Neural progenitor cell (in vitro differentiated cells): ENCODE results near the gene UHRF2. TPM values are rescaled to one million over a fixed set of nuclear protein-coding genes. Genes with fewer than 3 reads are reported as not detected.
"Not testable (repeated sequence)": the region's sequence is repeated elsewhere in the genome, so short reads cannot be mapped to it uniquely, and the experiment has no call there.

Experiments
- DNase-seq: peaks from one replicate; pipeline ENCODE4 v3.0.0-alpha.2; 2016; ENCODE audit warnings: low spot score
- H2AFZ ChIP-seq: fragments of 200-600 bp; sonication (generic); replicated peaks from 2 replicates; pipeline ENCODE4 v1.6.1; 2016; ENCODE audit warnings: antibody characterized with exemption
- H3F3A ChIP-seq: fragments of 200-600 bp; sonication (generic); 2 replicates; pipeline ENCODE4 v1.6.1; 2016; ENCODE audit warnings: antibody characterized with exemption, low read depth
- H3K27ac ChIP-seq: fragments of 200-600 bp; sonication (generic); 2 replicates; pipeline ENCODE4 v1.5.1; 2016; ENCODE audit warnings: mild to moderate bottlenecking
- H3K27me3 ChIP-seq: fragments of 200-600 bp; sonication (generic); 2 replicates; pipeline ENCODE4 v1.6.1; 2016; ENCODE audit warnings: mild to moderate bottlenecking, moderate library complexity
- H3K36me3 ChIP-seq: fragments of 200-600 bp; sonication (generic); 2 replicates; pipeline ENCODE4 v1.5.1; 2016
- H3K4me1 ChIP-seq: fragments of 200-600 bp; sonication (generic); 2 replicates; pipeline ENCODE4 v1.6.1; 2016; ENCODE audit warnings: mixed run types
- H3K4me2 ChIP-seq: fragments of 200-600 bp; sonication (generic); 2 replicates; pipeline ENCODE4 v1.6.1; 2016
- H3K4me3 ChIP-seq: fragments of 200-600 bp; sonication (generic); 2 replicates; pipeline ENCODE4 v1.5.1; 2016
- H3K79me2 ChIP-seq: fragments of 200-600 bp; sonication (generic); 2 replicates; pipeline ENCODE4 v1.6.1; 2016; ENCODE audit warnings: low read depth
- H3K9ac ChIP-seq: fragments of 200-600 bp; sonication (generic); 2 replicates; pipeline ENCODE4 v1.6.1; 2016
- H3K9me3 ChIP-seq: fragments of 200-600 bp; sonication (generic); 2 replicates; pipeline ENCODE4 v1.5.1; 2016; ENCODE audit warnings: low read depth
- H4K20me1 ChIP-seq: fragments of 200-600 bp; sonication (generic); 2 replicates; pipeline ENCODE4 v1.6.1; 2016; ENCODE audit warnings: low read depth
- H3K27ac Mint-ChIP-seq: 3 replicates; pipeline ENCODE4 v1.8.0; 2021; ENCODE audit warnings: mixed read lengths
- H3K27me3 Mint-ChIP-seq: 2 replicates; pipeline ENCODE4 v1.8.0; 2022; ENCODE audit warnings: low read depth, mild to moderate bottlenecking, inconsistent platforms, moderate library complexity, mixed read lengths; ENCODE audit not compliant: insufficient read depth
- H3K36me3 Mint-ChIP-seq: 3 replicates; pipeline ENCODE4 v1.8.0; 2021; ENCODE audit warnings: mixed read lengths
- H3K4me1 Mint-ChIP-seq: 3 replicates; pipeline ENCODE4 v1.8.0; 2021; ENCODE audit warnings: mixed read lengths
- H3K4me3 Mint-ChIP-seq: 3 replicates; pipeline ENCODE4 v1.8.0; 2021; ENCODE audit warnings: mild to moderate bottlenecking, moderate library complexity, mixed read lengths
- H3K9me3 Mint-ChIP-seq: 3 replicates; pipeline ENCODE4 v1.8.0; 2020; ENCODE audit warnings: mixed read lengths
- EZH2 ChIP-seq: fragments of 200-600 bp; sonication (generic); IDR thresholded peaks from 2 replicates; pipeline ENCODE4 v1.6.1; 2017; ENCODE audit warnings: antibody characterized with exemption, mild to moderate bottlenecking, moderate library complexity
- EZH2phosphoT487 ChIP-seq: fragments of 200-600 bp; sonication (generic); IDR thresholded peaks from 2 replicates; pipeline ENCODE4 v1.6.1; 2017; ENCODE audit warnings: antibody characterized with exemption
- total RNA-seq: library from RNA; depleted of rRNA; stranded (reverse); fragments of >200 nt; gene quantifications from 2 replicates; pipeline ENCODE4 v1.2.3, GENCODE V29; 2015; ENCODE audit warnings: low replicate concordance
- TF ChIP-seq, protein P1 (sequence below): fragments of 200-600 bp; sonication (generic); IDR thresholded peaks from 2 replicates; pipeline ENCODE4 v1.5.1; 2017; ENCODE audit warnings: antibody characterized with exemption, mild to moderate bottlenecking

UHRF2 gene
- total RNA-seq, result 87.1 and 114 TPM in 2 replicates

DNA sequence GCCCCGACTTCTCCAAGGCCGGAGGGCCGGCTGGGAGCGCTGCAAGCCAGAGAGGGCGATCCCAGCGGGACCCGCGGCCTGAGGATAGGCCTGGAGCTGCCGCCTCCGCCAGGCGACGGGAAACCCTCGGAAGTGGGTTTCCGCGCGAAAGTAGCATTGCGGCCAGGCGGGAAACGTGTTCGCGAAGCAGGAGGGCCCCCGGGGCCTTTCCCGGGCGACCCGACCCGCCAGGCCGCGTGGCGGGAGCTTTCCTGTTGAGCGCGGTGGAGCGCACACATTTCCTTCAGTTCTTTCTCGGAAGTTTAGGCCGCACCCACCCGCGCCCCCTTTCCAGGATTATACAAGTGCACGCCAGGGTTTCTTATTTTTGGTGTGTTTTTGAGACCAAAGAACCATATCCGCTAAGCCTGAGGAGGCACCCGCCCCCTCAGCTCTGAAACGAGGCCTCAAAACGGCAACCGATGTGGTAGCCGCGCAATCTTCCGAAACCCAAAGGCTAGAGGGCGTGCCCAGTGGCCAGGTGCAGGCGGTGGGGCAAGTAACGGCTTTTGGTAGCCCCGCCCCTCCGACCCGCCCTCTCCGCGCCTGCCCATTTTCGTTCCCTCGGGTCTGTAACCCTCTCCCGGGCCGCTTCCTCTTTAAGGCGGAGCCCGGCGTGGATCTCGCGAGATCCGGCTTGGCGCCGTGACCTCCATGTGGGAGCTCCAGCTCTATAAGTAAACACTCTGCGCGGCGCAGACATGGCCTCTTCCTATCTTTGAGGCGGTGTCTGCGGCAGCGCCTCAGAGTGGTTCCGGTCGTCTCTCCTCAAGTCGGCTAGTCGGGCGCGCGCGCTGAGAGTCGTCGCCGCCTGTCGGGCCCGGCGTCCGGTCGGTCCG lies at the start of gene UHRF2:
UHRF2 (plus strand) TSS at position 713 of the 878 bp plus-strand sequence. CDS start 292 bp downstream, outside the sequence.
- Histone ChIP-seq H3K9me3 (no peaks in the 10 kb centered on the region), H3K4me1 (peaks cover 15% of the 10 kb centered on the region), H3K4me2 (peak within 1 kb of the TSS; percentile 87), H3K27ac (peak within 1 kb of the TSS; percentile 78), H3K4me3 (peak within 1 kb of the TSS; percentile 99), H3K79me2 (peaks cover 46% of the 10 kb centered on the region), H2AFZ (peak within 1 kb of the TSS; percentile 86), H3K36me3 (no peaks in the 10 kb centered on the region), H3F3A (peaks cover 14% of the 10 kb centered on the region), H3K27me3 (peaks cover 7% of the 10 kb centered on the region), H3K9ac (peak within 1 kb of the TSS; percentile 89), H4K20me1 (peaks cover 41% of the 10 kb centered on the region)
- TF ChIP-seq, protein P1, sequence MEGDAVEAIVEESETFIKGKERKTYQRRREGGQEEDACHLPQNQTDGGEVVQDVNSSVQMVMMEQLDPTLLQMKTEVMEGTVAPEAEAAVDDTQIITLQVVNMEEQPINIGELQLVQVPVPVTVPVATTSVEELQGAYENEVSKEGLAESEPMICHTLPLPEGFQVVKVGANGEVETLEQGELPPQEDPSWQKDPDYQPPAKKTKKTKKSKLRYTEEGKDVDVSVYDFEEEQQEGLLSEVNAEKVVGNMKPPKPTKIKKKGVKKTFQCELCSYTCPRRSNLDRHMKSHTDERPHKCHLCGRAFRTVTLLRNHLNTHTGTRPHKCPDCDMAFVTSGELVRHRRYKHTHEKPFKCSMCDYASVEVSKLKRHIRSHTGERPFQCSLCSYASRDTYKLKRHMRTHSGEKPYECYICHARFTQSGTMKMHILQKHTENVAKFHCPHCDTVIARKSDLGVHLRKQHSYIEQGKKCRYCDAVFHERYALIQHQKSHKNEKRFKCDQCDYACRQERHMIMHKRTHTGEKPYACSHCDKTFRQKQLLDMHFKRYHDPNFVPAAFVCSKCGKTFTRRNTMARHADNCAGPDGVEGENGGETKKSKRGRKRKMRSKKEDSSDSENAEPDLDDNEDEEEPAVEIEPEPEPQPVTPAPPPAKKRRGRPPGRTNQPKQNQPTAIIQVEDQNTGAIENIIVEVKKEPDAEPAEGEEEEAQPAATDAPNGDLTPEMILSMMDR, result no peak
- no peak for TF ChIP-seq EZH2
- no peak for TF ChIP-seq EZH2phosphoT487
- Mint-ChIP-seq H3K27me3 (peaks cover 4% of the 10 kb centered on the region), H3K4me3 (peak within 1 kb of the TSS; percentile 91), H3K36me3 (peaks cover 18% of the 10 kb centered on the region), H3K9me3 (peaks cover 7% of the 10 kb centered on the region), H3K4me1 (peaks cover 15% of the 10 kb centered on the region), H3K27ac (peak within 1 kb of the TSS; percentile 33)
- peak; percentile 98 for DNase-seq

DNA sequence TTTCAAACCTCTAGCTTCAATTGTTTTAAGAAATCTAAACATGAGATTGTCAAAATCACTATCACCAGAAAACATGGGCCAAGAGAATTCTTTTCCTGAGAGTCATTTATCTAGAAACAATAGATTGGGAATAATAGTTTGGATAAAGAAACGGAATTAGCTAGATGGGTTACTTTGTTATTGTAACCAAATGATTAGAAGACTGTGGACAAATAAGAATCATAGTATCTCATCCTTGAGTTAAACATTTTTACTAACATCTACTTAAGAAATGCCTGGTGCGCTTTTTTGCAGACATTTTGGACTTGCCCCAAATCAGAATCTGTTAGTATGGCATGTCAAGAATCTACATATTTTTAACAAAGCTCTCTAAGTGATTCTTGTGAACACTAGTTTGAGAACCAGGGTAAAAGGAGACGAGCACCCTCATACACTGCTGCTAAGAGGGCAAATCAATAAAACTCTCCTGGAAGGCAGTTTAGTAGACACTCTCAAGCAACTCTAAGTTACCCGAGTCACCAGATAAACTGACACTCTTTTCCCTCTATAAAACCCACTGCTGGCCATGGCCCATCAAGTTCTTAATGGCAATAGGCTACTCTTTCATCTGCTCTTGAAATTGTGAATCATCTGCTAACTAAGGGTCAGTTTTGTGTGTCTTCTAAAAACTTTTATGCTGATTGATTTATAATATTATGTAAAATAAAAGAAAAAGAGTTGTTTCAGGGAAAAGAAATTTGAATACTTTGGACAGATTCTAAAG lies 45.7 kb upstream of the UHRF2 start:
- no peak overlapping the region for H3K4me3 ChIP-seq
- H3K27ac Mint-ChIP-seq, result no peak overlapping the region

GRCh38 chr9:6368831-6369230 lies 44.2 kb upstream of the UHRF2 start:
- Histone ChIP-seq H3K36me3 (no peaks in the 10 kb centered on the region), H3K4me3 (no peak overlapping the region)
- TF ChIP-seq, protein P1, result no peak
- TF ChIP-seq EZH2phosphoT487 (no peak), EZH2 (no peak)

More for the DNA sequence above, 45.7 kb upstream of the UHRF2 start:
- H2AFZ ChIP-seq, result no peak overlapping the region
- peaks cover 4% of the 10 kb centered on the region for H3K27me3 Mint-ChIP-seq
- peaks cover 10% of the 10 kb centered on the region for H3K9me3 Mint-ChIP-seq
- H3K79me2 ChIP-seq, result no peaks in the 10 kb centered on the region
- no peak overlapping the region for H3K4me3 Mint-ChIP-seq
- TF ChIP-seq EZH2phosphoT487 (no peak), EZH2 (no peak)
- TF ChIP-seq, protein P1, result no peak
- no peaks in the 10 kb centered on the region for H3K4me1 ChIP-seq
- H3K27me3 ChIP-seq, result no peaks in the 10 kb centered on the region
- H3K4me1 Mint-ChIP-seq, result no peaks in the 10 kb centered on the region
- no peaks in the 10 kb centered on the region for H4K20me1 ChIP-seq
- H3K36me3 ChIP-seq, result no peaks in the 10 kb centered on the region
- H3K9me3 ChIP-seq, result no peaks in the 10 kb centered on the region
- DNase-seq, result no peak
- H3F3A ChIP-seq, result no peaks in the 10 kb centered on the region
- no peak overlapping the region for H3K9ac ChIP-seq
- no peak overlapping the region for H3K4me2 ChIP-seq
- no peak overlapping the region for H3K27ac ChIP-seq
- no peaks in the 10 kb centered on the region for H3K36me3 Mint-ChIP-seq

DNA sequence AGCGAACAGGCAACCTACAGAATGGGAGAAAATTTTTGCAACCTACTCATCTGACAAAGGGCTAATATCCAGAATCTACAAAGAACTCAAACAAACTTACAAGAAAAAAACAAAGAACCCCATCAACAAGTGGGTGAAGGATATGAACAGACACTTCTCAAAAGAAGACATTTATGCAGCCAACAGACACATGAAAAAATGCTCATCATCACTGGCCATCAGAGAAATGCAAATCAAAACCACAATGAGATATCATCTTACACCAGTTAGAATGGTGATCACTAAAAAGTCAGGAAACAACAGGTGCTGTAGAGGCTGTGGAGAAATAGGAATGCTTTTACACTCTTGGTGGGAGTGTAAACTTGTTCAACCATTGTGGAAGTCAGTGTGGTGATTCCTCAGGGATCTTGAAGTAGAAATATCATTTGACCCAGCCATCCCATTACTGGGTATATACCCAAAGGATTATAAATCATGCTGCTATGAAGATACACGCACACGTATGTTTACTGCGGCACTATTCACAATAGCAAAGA lies 31.5 kb upstream of the UHRF2 start:
- not testable (repeated sequence) for H3K9me3 ChIP-seq, H3K36me3 ChIP-seq, H3K9ac ChIP-seq, H3F3A ChIP-seq, H3K36me3 Mint-ChIP-seq, H4K20me1 ChIP-seq, DNase-seq, H3K27ac ChIP-seq, H3K4me2 ChIP-seq, H3K4me1 Mint-ChIP-seq, H3K4me1 ChIP-seq, H3K27me3 Mint-ChIP-seq, H3K4me3 Mint-ChIP-seq, H3K27ac Mint-ChIP-seq, H3K4me3 ChIP-seq, H3K27me3 ChIP-seq, H3K79me2 ChIP-seq, H2AFZ ChIP-seq
- peaks cover 11% of the 10 kb centered on the region for H3K9me3 Mint-ChIP-seq

More at GRCh38 chr9:6368831-6369230, 44.2 kb upstream of the UHRF2 start:
- H3K4me1 Mint-ChIP-seq, result no peaks in the 10 kb centered on the region
- DNase-seq, result no peak
- Histone ChIP-seq H3K9ac (no peak overlapping the region), H3F3A (no peaks in the 10 kb centered on the region), H3K27me3 (no peaks in the 10 kb centered on the region), H3K4me1 (no peaks in the 10 kb centered on the region), H3K4me2 (no peak overlapping the region), H4K20me1 (no peaks in the 10 kb centered on the region), H3K27ac (no peak overlapping the region), H3K9me3 (no peaks in the 10 kb centered on the region), H3K79me2 (no peaks in the 10 kb centered on the region), H2AFZ (no peak overlapping the region)
- H3K9me3 Mint-ChIP-seq, result peaks cover 15% of the 10 kb centered on the region
- no peak overlapping the region for H3K27ac Mint-ChIP-seq
- H3K27me3 Mint-ChIP-seq, result peaks cover 4% of the 10 kb centered on the region
- no peak overlapping the region for H3K4me3 Mint-ChIP-seq
- H3K36me3 Mint-ChIP-seq, result no peaks in the 10 kb centered on the region
